ENCODE measurements around the gene SLC5A2.

The SLC5A2 gene

GRCh38 chr16:31504159-31504558 is 21.2 kb downstream of the SLC5A2 start (continued):
- TF ChIP-seq TSHZ2 (CRISPR knock-in tag; IDR thresholded peaks at IDR 0.05) (no peak), PPARA (CRISPR knock-in tag; IDR thresholded peaks at IDR 0.05; ENCODE audit: borderline replicate concordance) (no peak), ZNF70 (CRISPR knock-in tag; IDR thresholded peaks at IDR 0.05) (no peak), ARNTL (CRISPR knock-in tag; IDR thresholded peaks at IDR 0.05; ENCODE audit: borderline replicate concordance, low read depth) (no peak)

GRCh38 chr16:31505483-31505882 is 22.6 kb downstream of the SLC5A2 start:
- TF ChIP-seq ZNF565 (CRISPR knock-in tag; conservative IDR thresholded peaks at IDR 0.05; ENCODE audit: low read depth) (no peak), POU6F1 (CRISPR knock-in tag; IDR thresholded peaks at IDR 0.05; ENCODE audit: borderline replicate concordance, low read depth) (no peak), GLIS3 (CRISPR knock-in tag; IDR thresholded peaks at IDR 0.05) (no peak), CSDC2 (CRISPR knock-in tag; IDR thresholded peaks at IDR 0.05) (no peak), ZC3H10 (CRISPR knock-in tag; IDR thresholded peaks at IDR 0.05) (no peak), ESRRG (CRISPR knock-in tag; IDR thresholded peaks at IDR 0.05) (no peak), OSR1 (CRISPR knock-in tag; IDR thresholded peaks at IDR 0.05) (no peak)
- no peak for ATAC-seq

- no peak for TF ChIP-seq PPARA (CRISPR knock-in tag; IDR thresholded peaks at IDR 0.05; ENCODE audit: borderline replicate concordance)
- TF ChIP-seq GLIS3 (CRISPR knock-in tag; IDR thresholded peaks at IDR 0.05) = no peak
- TF ChIP-seq ZFP3 (CRISPR knock-in tag; IDR thresholded peaks at IDR 0.05) = no peak
- no peak for TF ChIP-seq TOX (CRISPR knock-in tag; IDR thresholded peaks at IDR 0.05; ENCODE audit: borderline replicate concordance)
- no peak for TF ChIP-seq OSR1 (CRISPR knock-in tag; IDR thresholded peaks at IDR 0.05)
- TF ChIP-seq POU6F1 (CRISPR knock-in tag; IDR thresholded peaks at IDR 0.05; ENCODE audit: borderline replicate concordance, low read depth) = no peak
- no peak for TF ChIP-seq ZC3H10 (CRISPR knock-in tag; IDR thresholded peaks at IDR 0.05)
- TF ChIP-seq ZNF70 (CRISPR knock-in tag; IDR thresholded peaks at IDR 0.05) = no peak
- no peak; the same call in 2 of the 3 replicates for ATAC-seq
Observed at GRCh38 chr16:31507617-31507928, 24.6 kb downstream of the SLC5A2 start.

- TF ChIP-seq CSDC2 (CRISPR knock-in tag; IDR thresholded peaks at IDR 0.05) = 0 out of 2 replicates have a peak, but pooled peaks have one; percentile 59
- no peak for TF ChIP-seq ZFP3 (CRISPR knock-in tag; IDR thresholded peaks at IDR 0.05)
- TF ChIP-seq PATZ1 (CRISPR knock-in tag; IDR thresholded peaks at IDR 0.05; ENCODE audit: borderline replicate concordance) = peak; percentile 64; the same call in 1 of the 2 replicates
- TF ChIP-seq OSR1 (CRISPR knock-in tag; IDR thresholded peaks at IDR 0.05) = no peak
- peak; percentile 94 for ATAC-seq
Observed at GRCh38 chr16:31507929-31508705, 25.2 kb downstream of the SLC5A2 start, which contains the start of gene RUSF1. RUSF1 (minus strand) TSS chr16:31508391; CDS start chr16:31508373, 18 bp downstream.

GRCh38 chr16:31508706-31509195 is 25.8 kb downstream of the SLC5A2 start:
- ATAC-seq = peak; percentile 14
- TF ChIP-seq ZNF8 (CRISPR knock-in tag; IDR thresholded peaks at IDR 0.05) = no peak
- no peak for TF ChIP-seq ZC3H10 (CRISPR knock-in tag; IDR thresholded peaks at IDR 0.05)
- no peak for TF ChIP-seq ISL1 (CRISPR knock-in tag; IDR thresholded peaks at IDR 0.05)
- no peak for TF ChIP-seq CSRNP3 (CRISPR knock-in tag; IDR thresholded peaks at IDR 0.05)
- TF ChIP-seq SNAI2 (CRISPR knock-in tag; IDR thresholded peaks at IDR 0.05) = no peak

Data from SK-N-SH treated with all-trans-retinoic acid at 6 μM for 48 hours (cell line).